Measurements from ENCODE around the gene TDG. TPM values are rescaled to one million over a fixed set of nuclear protein-coding genes. Genes with fewer than 3 reads are reported as not detected.
"Not testable (repeated sequence)": the region's sequence is repeated elsewhere in the genome, so short reads cannot be mapped to it uniquely, and the experiment has no call there.

TDG gene
- total RNA-seq, 1 donor from 2014 or later, result 16.5 TPM

- no peak for DNase-seq (ENCODE audit: low spot score)
These were observed 57.1 kb downstream of the TDG start for GRCh38 chr12:104022786-104023185.

- no peak for DNase-seq (ENCODE audit: low spot score)
These were observed 58.0 kb downstream of the TDG start for GRCh38 chr12:104023710-104024109.

- DNase-seq (ENCODE audit: low spot score), result no peak
These were observed 58.7 kb downstream of the TDG start for GRCh38 chr12:104024348-104024747.

GRCh38 chr12:104025771-104026170 lies 60.1 kb downstream of the TDG start:
- DNase-seq (ENCODE audit: low spot score), result no peak

GRCh38 chr12:104026841-104027599 lies 61.3 kb downstream of the TDG start:
- DNase-seq (ENCODE audit: low spot score), result no peak

- DNase-seq (ENCODE audit: low spot score), result not testable (repeated sequence)
These were observed 64.9 kb downstream of the TDG start for GRCh38 chr12:104030596-104030995.

GRCh38 chr12:104036143-104036542 lies 70.5 kb downstream of the TDG start:
- not testable (repeated sequence) for DNase-seq (ENCODE audit: low spot score)

Other genes starting within 250 kb of the TDG start
- gene NT5DC3, start 124.6 kb upstream of the TDG start, total RNA-seq, result 17.0 TPM
- 730 TPM for gene HSP90B1, start 35.5 kb upstream of the TDG start, total RNA-seq
- gene GLT8D2, start 84.3 kb downstream of the TDG start, total RNA-seq, result 17.9 TPM
- 17.0 TPM for gene HCFC2, start 98.7 kb downstream of the TDG start, total RNA-seq
- 24.8 TPM for gene NFYB, start 172.3 kb downstream of the TDG start, total RNA-seq
- gene TXNRD1, start 249.9 kb downstream of the TDG start, total RNA-seq, result 139 TPM

Data from mucosa of gallbladder (tissue), 1 donor.